HepG2 (cell line): ENCODE measurements around the gene IPCEF1. TPM values are rescaled to one million over a fixed set of nuclear protein-coding genes. Genes with fewer than 3 reads are reported as not detected.

Experiments
- GATA4 ChIP-seq: sonication (generic); IDR thresholded peaks from 2 replicates; pipeline ENCODE4 v1.6.1; 2016; ENCODE audit warnings: antibody characterized with exemption, low read depth, borderline replicate concordance
- KLF11 ChIP-seq: IDR thresholded peaks from 2 replicates; pipeline ENCODE4 v1.6.1; 2016; ENCODE audit warnings: missing compliant biosample characterization
- SAFB2 ChIP-seq: sonication (generic); formaldehyde crosslinking; IDR thresholded peaks from 2 replicates; pipeline ENCODE4 v1.5.1; 2020; ENCODE audit warnings: missing genetic modification reagents, low read depth, mild to moderate bottlenecking, borderline replicate concordance
- TCF12 ChIP-seq, 2 experiments: fragments of 450-650 bp in 1 of 2; sonication (generic) in 1 of 2; formaldehyde crosslinking in 1 of 2; IDR thresholded peaks; 2 replicates each; pipeline versions ENCODE4 v1.6.1 to v1.8.0; 2017 to 2022; ENCODE audit warnings: antibody characterized with exemption in 1 of 2, mild to moderate bottlenecking in 1 of 2, missing genetic modification reagents in 1 of 2, moderate library complexity in 1 of 2
- TRIM24 ChIP-seq: sonication (generic); formaldehyde crosslinking; IDR thresholded peaks from 2 replicates; pipeline ENCODE4 v1.8.0; 2022; ENCODE audit warnings: mild to moderate bottlenecking, missing genetic modification reagents
- U2AF2 ChIP-seq: fragments of 200-400 bp; formaldehyde crosslinking; IDR thresholded peaks from 2 replicates; pipeline ENCODE4 v1.6.1; 2017; ENCODE audit warnings: low read depth, mild to moderate bottlenecking, low read length
- ZBTB21 ChIP-seq: sonication (generic); formaldehyde crosslinking; IDR thresholded peaks from 2 replicates; pipeline ENCODE4 v1.4.0; 2020; ENCODE audit warnings: missing genetic modification reagents
- ZFP62 ChIP-seq: sonication (generic); formaldehyde crosslinking; IDR thresholded peaks from 2 replicates; pipeline ENCODE4 v1.4.0; 2020; ENCODE audit warnings: missing genetic modification reagents
- ZNF180 ChIP-seq: sonication (generic); formaldehyde crosslinking; IDR thresholded peaks from 2 replicates; pipeline ENCODE4 v1.4.0; 2020; ENCODE audit warnings: low read depth, missing genetic modification reagents, borderline replicate concordance
- ZNF556 ChIP-seq: sonication (generic); formaldehyde crosslinking; IDR thresholded peaks from 2 replicates; pipeline ENCODE4 v1.4.0; 2020; ENCODE audit warnings: mild to moderate bottlenecking, missing genetic modification reagents, borderline replicate concordance
- ZNF558 ChIP-seq: sonication (generic); formaldehyde crosslinking; IDR thresholded peaks from 2 replicates; pipeline ENCODE4 v1.9.0; 2022; ENCODE audit warnings: mild to moderate bottlenecking, missing genetic modification reagents, borderline replicate concordance
- ZNF841 ChIP-seq: sonication (generic); formaldehyde crosslinking; IDR thresholded peaks from 2 replicates; pipeline ENCODE4 v1.8.1; 2023; ENCODE audit warnings: missing genetic modification reagents, borderline replicate concordance
- polyA plus RNA-seq, 8 experiments: library from polyadenylated mRNA; depleted of rRNA in 3 of 8; stranded (reverse) in 7 of 8; unstranded in 1 of 8; fragments of >200 nt; fragmentation: Illumina TruSeq in 4 of 8; extraction: Trizol in 4 of 8; gene quantifications; 2 replicates each; pipeline versions ENCODE4 v1.2.1 to v1.2.3, GENCODE V29; 2011 to 2016; ENCODE audit warnings: low read depth in 4 of 8, missing spikeins in 1 of 8, mixed read lengths in 1 of 8; ENCODE audit not compliant: insufficient read depth in 1 of 8
- total RNA-seq, 5 experiments: library from RNA; depleted of rRNA; stranded (reverse); fragments of >200 nt; fragmentation: Illumina TruSeq; extraction: Trizol; gene quantifications; 2 replicates each; pipeline ENCODE4 v1.2.3, GENCODE V29; 2016; ENCODE audit warnings: low read depth in 1 of 5
- TF ChIP-seq, protein P1 (sequence below): IDR thresholded peaks from 2 replicates; pipeline ENCODE4 v1.6.1; 2012; ENCODE audit warnings: low read depth, low read length, improper control_type of control experiment
- TF ChIP-seq, protein P2 (sequence below): sonication (generic); formaldehyde crosslinking; IDR thresholded peaks from 2 replicates; pipeline ENCODE4 v1.4.0; 2020; ENCODE audit warnings: missing genetic modification reagents
- TF ChIP-seq, protein P3 (sequence below), 2 experiments: sonication (generic) in 1 of 2; formaldehyde crosslinking in 1 of 2; IDR thresholded peaks; 2 replicates each; pipeline versions ENCODE4 v1.4.0 to v1.6.1; 2016 to 2020; ENCODE audit warnings: borderline replicate concordance in 1 of 2, low read depth in 1 of 2, mild to moderate bottlenecking in 1 of 2, missing genetic modification reagents in 1 of 2
- TF ChIP-seq, protein P4 (sequence below): IDR thresholded peaks from 2 replicates; pipeline ENCODE4 v1.6.1; 2016; ENCODE audit warnings: missing compliant biosample characterization, missing genetic modification reagents, borderline replicate concordance

Gene IPCEF1
- total and polyA plus RNA-seq, 2 of the 13 experiments (the other 11 are each of a cell fraction or from before 2014, with no cell fraction given): 0.03 TPM; not detected in 1

DNA sequence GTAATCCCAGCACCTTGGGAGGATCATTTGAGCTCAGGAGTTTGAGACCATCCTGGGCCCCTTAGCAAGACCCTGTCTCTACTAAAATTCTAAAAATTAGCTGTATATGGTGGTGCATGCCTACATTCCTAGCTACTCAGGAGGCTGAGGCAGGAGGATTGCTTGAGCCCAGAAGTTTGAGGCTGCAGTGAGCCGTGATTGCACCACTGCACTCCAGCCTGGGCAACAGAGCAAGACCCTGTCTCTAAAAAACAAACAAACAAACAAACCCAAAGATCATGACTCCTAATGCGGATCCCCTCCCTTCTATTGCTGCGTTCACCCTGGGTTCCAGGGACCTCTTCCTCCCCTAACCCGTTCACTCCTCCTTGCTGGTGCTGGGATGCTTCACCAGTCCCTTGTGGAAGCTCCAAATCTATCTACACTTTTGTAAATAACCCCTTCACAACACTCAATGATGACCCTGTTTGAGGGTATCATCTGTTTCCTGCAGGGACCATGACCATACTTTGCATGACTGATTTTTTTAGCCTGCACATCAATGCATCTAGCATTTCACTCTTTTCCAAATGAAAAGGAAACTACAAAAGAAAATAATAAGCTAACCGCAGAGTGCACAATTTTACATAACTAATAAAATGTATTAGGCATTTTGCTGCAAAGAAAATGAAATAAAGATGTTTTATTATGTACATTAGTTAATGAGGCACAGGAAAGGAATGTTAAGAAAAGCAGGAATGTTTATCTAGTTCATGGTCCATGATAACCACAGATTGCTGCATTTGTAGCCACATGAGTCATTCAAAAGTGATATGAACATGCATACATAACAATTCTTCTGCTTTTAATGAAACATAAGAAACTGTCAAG, 30.5 kb upstream of the IPCEF1 start (continued):
- TF ChIP-seq, protein P1, sequence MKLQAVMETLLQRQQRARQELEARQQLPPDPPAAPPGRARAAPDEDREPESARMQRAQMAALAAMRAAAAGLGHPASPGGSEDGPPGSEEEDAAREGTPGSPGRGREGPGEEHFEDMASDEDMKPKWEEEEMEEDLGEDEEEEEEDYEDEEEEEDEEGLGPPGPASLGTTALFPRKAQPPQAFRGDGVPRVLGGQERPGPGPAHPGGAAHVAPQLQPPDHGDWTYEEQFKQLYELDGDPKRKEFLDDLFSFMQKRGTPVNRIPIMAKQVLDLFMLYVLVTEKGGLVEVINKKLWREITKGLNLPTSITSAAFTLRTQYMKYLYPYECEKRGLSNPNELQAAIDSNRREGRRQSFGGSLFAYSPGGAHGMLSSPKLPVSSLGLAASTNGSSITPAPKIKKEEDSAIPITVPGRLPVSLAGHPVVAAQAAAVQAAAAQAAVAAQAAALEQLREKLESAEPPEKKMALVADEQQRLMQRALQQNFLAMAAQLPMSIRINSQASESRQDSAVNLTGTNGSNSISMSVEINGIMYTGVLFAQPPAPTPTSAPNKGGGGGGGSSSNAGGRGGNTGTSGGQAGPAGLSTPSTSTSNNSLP: peak; percentile 99
- TF ChIP-seq ZNF180 (CRISPR knock-in tag) (no peak), GATA4 (no peak), ZNF841 (CRISPR knock-in tag) (no peak), ZFP62 (CRISPR knock-in tag) (no peak), ZNF558 (CRISPR knock-in tag) (no peak), TRIM24 (CRISPR knock-in tag) (no peak), ZNF556 (no peak), U2AF2 (no peak), ZBTB21 (CRISPR knock-in tag) (no peak), KLF11 (CRISPR knock-in tag) (no peak), SAFB2 (CRISPR knock-in tag) (no peak), TCF12 (IDR thresholded peaks at IDR 0.05) (no peak), TCF12 (CRISPR knock-in tag; IDR thresholded peaks at IDR 0.05) (no peak)
- TF ChIP-seq, protein P2, sequence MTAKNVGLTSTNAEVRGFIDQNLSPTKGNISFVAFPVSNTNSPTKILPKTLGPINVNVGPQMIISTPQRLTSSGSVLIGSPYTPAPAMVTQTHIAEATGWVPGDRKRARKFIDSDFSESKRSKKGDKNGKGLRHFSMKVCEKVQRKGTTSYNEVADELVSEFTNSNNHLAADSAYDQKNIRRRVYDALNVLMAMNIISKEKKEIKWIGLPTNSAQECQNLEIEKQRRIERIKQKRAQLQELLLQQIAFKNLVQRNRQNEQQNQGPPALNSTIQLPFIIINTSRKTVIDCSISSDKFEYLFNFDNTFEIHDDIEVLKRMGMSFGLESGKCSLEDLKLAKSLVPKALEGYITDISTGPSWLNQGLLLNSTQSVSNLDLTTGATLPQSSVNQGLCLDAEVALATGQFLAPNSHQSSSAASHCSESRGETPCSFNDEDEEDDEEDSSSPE (CRISPR knock-in tag): no peak
- TF ChIP-seq, protein P3, sequence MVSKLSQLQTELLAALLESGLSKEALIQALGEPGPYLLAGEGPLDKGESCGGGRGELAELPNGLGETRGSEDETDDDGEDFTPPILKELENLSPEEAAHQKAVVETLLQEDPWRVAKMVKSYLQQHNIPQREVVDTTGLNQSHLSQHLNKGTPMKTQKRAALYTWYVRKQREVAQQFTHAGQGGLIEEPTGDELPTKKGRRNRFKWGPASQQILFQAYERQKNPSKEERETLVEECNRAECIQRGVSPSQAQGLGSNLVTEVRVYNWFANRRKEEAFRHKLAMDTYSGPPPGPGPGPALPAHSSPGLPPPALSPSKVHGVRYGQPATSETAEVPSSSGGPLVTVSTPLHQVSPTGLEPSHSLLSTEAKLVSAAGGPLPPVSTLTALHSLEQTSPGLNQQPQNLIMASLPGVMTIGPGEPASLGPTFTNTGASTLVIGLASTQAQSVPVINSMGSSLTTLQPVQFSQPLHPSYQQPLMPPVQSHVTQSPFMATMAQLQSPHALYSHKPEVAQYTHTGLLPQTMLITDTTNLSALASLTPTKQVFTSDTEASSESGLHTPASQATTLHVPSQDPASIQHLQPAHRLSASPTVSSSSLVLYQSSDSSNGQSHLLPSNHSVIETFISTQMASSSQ (IDR thresholded peaks at IDR 0.05; ENCODE audit: low read depth): no peak
- TF ChIP-seq, protein P3 (CRISPR knock-in tag; IDR thresholded peaks at IDR 0.05; ENCODE audit: borderline replicate concordance): no peak
- TF ChIP-seq, protein P4, sequence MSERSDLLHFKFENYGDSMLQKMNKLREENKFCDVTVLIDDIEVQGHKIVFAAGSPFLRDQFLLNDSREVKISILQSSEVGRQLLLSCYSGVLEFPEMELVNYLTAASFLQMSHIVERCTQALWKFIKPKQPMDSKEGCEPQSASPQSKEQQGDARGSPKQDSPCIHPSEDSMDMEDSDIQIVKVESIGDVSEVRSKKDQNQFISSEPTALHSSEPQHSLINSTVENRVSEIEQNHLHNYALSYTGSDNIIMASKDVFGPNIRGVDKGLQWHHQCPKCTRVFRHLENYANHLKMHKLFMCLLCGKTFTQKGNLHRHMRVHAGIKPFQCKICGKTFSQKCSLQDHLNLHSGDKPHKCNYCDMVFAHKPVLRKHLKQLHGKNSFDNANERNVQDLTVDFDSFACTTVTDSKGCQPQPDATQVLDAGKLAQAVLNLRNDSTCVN (CRISPR knock-in tag): no peak
